ENCODE measurements around the gene SEMA5A. TPM values are rescaled to one million over a fixed set of nuclear protein-coding genes. Genes with fewer than 3 reads are reported as not detected.

SEMA5A gene
- total and polyA plus RNA-seq, 7 donors: 0.60 to 4.7 (median 2.8) TPM

- DNase-seq: no peak
- 91% methylated on average over 3 of the region's 3 CpGs for WGBS, 2 donors
Observed at GRCh38 chr5:9278921-9279603, 266.8 kb downstream of the SEMA5A start.

GRCh38 chr5:9269014-9269413 lies 276.9 kb downstream of the SEMA5A start:
- no peaks in the 10 kb centered on the region for H3K36me3 ChIP-seq
- DNase-seq: no peak
- no peaks in the 10 kb centered on the region for H3K9me3 ChIP-seq
- TF ChIP-seq POLR2AphosphoS5 (IDR thresholded peaks at IDR 0.05) (no peak), POLR2A (IDR thresholded peaks at IDR 0.05) (no peak), EP300 (IDR thresholded peaks at IDR 0.05) (no peak), CTCF (IDR thresholded peaks at IDR 0.05) (no peak)
- intact Hi-C loops (cut with DNase I): no loop called here
- no peak overlapping the region for H3K27ac ChIP-seq
- no peak overlapping the region for H3K4me3 ChIP-seq
- WGBS, 2 donors: 92 to 96% methylated on average over 4 of the region's 4 CpGs
- no peaks in the 10 kb centered on the region for H3K27me3 ChIP-seq
- H3K4me1 ChIP-seq: peaks cover 0 to 8% (median 0%) of the 10 kb centered on the region in 4 donors

More at GRCh38 chr5:9278921-9279603, 266.8 kb downstream of the SEMA5A start:
- H3K4me1 ChIP-seq: no peaks in the 10 kb centered on the region
- H3K36me3 ChIP-seq: no peaks in the 10 kb centered on the region
- intact Hi-C loops (cut with DNase I): no loop called here
- no peak overlapping the region for H3K4me3 ChIP-seq
- H3K27me3 ChIP-seq: no peaks in the 10 kb centered on the region
- H3K9me3 ChIP-seq: no peaks in the 10 kb centered on the region
- TF ChIP-seq POLR2AphosphoS5 (IDR thresholded peaks at IDR 0.05) (no peak), EP300 (IDR thresholded peaks at IDR 0.05) (no peak), CTCF (IDR thresholded peaks at IDR 0.05) (no peak), POLR2A (IDR thresholded peaks at IDR 0.05) (no peak)
- H3K27ac ChIP-seq: no peak overlapping the region

GRCh38 chr5:9268226-9268625 lies 277.6 kb downstream of the SEMA5A start:
- Histone ChIP-seq H3K27ac (no peak overlapping the region), H3K4me1 (peaks cover 0 to 8% (median 0%) of the 10 kb centered on the region in 4 donors), H3K36me3 (no peaks in the 10 kb centered on the region), H3K27me3 (no peaks in the 10 kb centered on the region), H3K9me3 (no peaks in the 10 kb centered on the region), H3K4me3 (no peak overlapping the region)
- no peak for DNase-seq
- intact Hi-C loops (cut with DNase I): no loop called here
- WGBS, 2 donors: 45 to 84% methylated on average over 3 of the region's 3 CpGs
- TF ChIP-seq EP300 (IDR thresholded peaks at IDR 0.05) (no peak), POLR2A (IDR thresholded peaks at IDR 0.05) (no peak), POLR2AphosphoS5 (IDR thresholded peaks at IDR 0.05) (no peak), CTCF (IDR thresholded peaks at IDR 0.05) (no peak)

GRCh38 chr5:9265441-9266287 lies 280.2 kb downstream of the SEMA5A start:
- H3K4me1 ChIP-seq: peaks cover 0 to 8% (median 0%) of the 10 kb centered on the region in 4 donors
- no peak for TF ChIP-seq POLR2A (IDR thresholded peaks at IDR 0.05)
- TF ChIP-seq CTCF (IDR thresholded peaks at IDR 0.05): no peak
- TF ChIP-seq POLR2AphosphoS5 (IDR thresholded peaks at IDR 0.05): no peak
- no peak for TF ChIP-seq EP300 (IDR thresholded peaks at IDR 0.05)
- H3K4me3 ChIP-seq: no peak overlapping the region
- DNase-seq: no peak
- H3K27me3 ChIP-seq: no peaks in the 10 kb centered on the region
- peak overlapping the region in 3 of 4 donors; percentile 39 to 45 (median 40) for H3K27ac ChIP-seq
- intact Hi-C loops (cut with DNase I): no loop called here
- no peaks in the 10 kb centered on the region for H3K36me3 ChIP-seq
- H3K9me3 ChIP-seq: no peaks in the 10 kb centered on the region
- 73 to 84% methylated on average over 17 of the region's 17 CpGs for WGBS, 2 donors
